ENCODE data around the gene CPT1C.

Gene CPT1C

GRCh38 chr19:49662011-49662410, 28.9 kb upstream of the CPT1C start:
- DNase-seq, result no peak

GRCh38 chr19:49663224-49663623, 27.7 kb upstream of the CPT1C start:
- DNase-seq, result no peak

- DNase-seq, result peak; percentile 96
Observed at GRCh38 chr19:49664171-49665035, 26.5 kb upstream of the CPT1C start.

- no peak for DNase-seq
Observed at GRCh38 chr19:49665036-49665350, 25.9 kb upstream of the CPT1C start.

- DNase-seq, result peak; percentile 96
Observed at GRCh38 chr19:49665351-49666119, 25.4 kb upstream of the CPT1C start, which contains the start of the genes BCL2L12 and IRF3. BCL2L12 (plus strand) TSS chr19:49665933; CDS start chr19:49666693, 760 bp downstream. IRF3 (minus strand) TSS chr19:49665857; CDS start chr19:49664838, 1,019 bp downstream.

GRCh38 chr19:49666120-49666444, 24.8 kb upstream of the CPT1C start:
- no peak for DNase-seq

DNA sequence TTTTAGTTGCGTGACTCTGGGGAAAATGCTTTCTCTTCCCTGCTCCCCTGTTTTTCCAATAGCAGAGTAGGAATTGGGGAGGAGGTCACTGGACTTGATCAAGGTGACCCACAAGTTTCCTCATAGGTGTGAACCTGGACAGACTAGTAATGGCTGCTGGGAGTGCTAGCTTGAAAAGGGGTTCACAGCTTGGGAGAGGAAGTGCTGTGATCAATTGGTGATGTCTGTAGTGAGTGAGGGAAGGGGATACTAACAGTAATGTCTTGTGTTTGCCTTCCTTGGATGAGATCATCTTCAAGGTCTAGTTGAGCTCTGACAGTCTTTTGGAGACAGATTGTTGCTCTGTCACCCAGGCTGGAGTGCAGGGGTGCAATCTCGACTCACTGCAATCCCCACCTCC, 23.4 kb upstream of the CPT1C start:
- no peak for DNase-seq

DNA sequence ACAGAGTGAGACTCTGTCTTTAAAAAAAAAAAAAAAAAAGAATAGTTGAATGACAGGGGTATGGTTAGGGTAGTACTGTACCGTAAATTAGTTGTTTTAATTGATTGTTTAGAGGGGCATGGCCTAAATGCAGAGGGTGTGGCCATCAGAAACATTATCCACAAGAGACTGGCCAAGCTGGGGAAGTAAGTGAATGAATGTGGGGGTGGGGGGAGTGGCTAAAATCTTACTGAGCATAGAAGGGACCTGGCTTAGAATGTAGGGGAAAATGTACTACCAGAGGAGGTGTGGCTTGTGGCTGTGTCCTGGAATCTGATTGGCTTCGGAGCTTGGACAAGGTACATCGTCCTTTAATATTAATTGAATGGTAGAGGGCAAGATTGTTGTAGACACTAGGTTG, 21.4 kb upstream of the CPT1C start:
- no peak for DNase-seq

DNA sequence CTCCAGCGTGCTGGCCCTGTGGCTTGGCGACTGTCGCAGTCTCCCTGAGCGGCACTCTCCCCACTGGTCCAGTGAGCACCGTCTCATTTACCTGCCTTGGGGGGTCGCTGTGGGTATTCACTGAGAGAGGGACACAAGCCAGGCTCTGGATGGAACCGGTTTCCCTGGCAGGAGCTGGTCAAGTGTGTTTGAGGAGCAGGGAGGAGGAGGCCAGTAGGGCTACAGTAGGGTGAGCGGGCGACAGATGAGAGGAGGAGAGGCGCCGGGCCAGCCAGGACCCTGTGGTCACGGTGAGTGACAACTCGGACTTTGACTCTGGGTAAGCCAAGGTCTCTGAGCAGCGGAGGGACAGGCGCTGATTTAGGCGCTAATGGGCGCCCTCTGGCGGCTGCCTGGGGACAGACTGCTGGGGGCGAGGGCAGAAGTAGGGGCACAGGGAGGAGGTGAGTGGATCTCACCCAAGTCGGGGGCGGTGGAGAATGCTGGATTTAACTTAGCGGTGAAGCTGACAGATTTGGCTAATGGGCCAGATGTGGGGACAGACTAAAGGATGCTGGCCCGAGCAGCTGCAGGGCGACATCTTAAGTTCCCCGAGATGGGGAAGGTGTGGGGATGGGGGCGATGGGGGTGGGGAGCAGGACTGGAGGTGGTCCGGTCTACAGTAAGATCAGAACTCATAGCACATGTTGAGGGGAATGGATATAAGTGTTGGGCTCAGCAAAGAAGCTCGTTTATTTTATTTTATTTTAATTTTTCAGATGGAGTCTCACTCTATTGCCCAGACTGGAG, 18.6 kb upstream of the CPT1C start:
- peak; percentile 86 for DNase-seq

- DNase-seq, result peak; percentile 88
Observed at GRCh38 chr19:49676136-49676783, 14.7 kb upstream of the CPT1C start.

DNA sequence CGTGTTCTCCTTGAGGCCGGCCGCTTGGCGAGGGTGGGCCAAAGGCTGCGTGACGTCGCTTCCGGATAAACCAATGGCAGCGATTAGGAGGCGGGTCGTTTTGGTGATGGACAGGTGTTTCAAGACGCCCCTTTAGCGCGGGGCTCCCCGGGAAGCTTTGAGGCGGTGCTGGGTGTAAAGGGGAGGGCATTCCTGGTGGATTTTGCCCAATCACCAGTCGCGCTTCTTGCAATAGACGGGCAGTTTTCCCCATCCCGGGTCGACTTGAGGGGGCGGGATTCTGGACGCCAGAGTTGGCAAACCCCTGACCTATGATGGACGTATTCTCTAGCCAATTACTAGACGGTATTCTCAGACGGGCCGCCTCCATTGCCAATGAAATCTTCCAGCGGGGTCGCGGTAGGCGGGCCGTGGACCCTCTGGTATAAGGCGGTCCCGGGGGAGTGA, 14.1 kb upstream of the CPT1C start:
- DNase-seq, result peak; percentile 100

DNA sequence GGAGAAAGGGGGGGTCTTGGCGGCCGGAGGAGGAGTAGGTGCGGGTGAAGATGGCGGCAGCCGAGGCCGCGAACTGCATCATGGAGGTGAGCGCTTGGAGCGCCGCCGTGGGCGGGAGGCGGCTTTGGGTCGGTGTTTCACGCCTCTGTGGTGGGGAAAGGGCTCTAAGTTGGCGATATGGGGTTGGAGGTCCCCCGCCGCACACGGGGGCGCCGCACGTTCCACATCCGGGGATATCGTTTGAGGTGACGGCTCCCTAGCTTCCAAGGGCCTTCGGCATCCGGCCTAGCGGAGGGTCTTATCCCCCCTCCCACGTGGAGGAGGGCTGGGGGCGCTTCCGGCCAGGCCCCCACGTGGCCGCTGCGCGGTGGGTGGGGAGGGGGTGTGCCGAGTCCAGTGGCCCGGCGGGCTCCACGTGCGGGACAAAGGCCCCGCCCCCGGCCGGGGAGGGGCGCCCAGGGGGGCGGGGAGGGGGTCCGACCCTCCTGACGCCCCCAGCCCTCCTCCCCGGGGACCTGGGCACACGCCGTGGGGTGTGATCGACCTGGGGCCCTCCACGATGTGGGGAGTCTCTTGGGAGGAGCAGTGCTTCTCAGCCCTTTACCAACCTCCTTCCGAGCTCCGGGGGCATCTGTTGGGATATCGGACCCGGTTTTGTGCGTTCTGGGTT, 13.6 kb upstream of the CPT1C start, which contains the start of gene PRMT1:
Gene PRMT1 (plus strand): TSS at position 41 of the 670 bp plus-strand sequence. CDS start 10 bp downstream, at position 51.
- no peak for DNase-seq

GRCh38 chr19:49677901-49678674, 12.8 kb upstream of the CPT1C start:
- peak; percentile 54 for DNase-seq

DNA sequence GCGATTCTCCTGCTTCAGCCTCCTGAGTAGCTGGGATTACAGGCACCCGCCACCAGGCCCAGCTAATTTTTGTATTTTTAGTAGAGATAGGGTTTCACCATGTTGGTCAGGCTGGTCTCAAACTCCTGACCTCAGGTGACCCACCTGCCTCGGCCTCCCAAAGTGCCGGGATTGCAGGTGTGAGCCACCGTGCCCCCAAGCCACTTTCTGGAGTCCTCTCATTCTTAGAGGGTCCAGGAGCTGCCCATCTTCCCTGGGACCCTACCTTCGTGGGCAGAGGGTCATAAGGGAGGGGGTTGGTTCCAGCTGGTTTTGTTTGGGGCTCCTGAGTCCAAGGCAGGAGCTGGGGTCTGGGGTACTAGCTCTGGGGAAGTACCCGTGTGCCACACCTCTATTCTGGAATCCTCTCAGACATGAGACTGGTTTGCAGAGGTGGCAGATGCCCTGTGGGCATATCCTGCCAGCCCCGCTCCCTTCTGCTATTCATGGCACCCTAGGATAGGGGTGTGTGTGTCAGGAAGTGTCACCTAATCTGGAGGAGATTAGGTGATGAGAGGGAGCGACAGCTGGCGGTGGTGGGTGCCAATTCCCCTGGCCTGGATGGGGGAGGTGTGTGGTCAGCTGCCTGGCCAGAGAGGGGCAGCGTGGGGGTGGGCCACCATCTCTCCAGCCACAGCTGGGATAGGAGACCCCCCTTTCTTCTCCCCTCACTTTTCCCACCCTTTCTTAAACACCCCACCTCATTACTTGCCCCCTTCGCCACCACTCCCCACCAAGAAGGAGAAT, 11.7 kb upstream of the CPT1C start:
- DNase-seq, result no peak

- DNase-seq, result no peak
Observed at GRCh38 chr19:49679771-49680413, 11.0 kb upstream of the CPT1C start.

- peak; percentile 62 for DNase-seq
Observed at GRCh38 chr19:49680421-49681351, 10.2 kb upstream of the CPT1C start.

- DNase-seq, result no peak
Observed at GRCh38 chr19:49681830-49682229, 9.1 kb upstream of the CPT1C start.

DNA sequence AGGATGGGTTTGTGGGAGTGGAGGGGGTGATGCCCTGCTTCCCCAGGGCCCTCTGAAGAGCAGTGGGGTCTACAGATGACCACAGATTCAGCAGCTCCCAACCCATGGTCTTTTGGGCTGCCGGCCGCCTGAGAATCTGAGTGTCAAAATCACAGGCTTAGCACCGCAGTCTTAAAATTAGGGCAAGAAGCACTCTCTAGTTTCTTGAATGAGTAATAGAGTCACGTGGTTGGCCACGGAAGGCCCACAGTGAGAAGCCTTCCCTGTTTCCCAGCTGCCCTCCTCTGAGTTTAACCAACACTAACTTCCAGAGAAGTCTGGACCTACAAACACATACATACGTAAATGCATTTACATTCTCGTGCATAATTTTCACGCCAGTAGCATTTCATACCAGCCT, 8.6 kb upstream of the CPT1C start:
- no peak for DNase-seq

DNA sequence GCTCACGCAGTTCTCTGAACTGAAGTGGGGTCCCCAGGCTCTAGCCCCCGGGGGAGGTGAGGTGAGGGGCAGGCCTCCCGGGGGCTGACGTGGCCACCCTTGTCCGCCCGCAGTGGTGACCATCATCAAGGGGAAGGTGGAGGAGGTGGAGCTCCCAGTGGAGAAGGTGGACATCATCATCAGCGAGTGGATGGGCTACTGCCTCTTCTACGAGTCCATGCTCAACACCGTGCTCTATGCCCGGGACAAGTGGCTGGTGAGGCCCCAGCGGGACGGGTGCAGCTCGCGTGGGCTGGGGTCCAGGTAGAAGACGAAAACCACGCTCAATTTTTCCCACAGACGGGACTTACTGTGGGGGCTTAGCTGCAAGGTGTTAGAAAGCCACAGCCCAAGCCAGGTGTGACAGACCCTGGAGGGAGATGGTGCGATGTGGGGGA, 7.1 kb upstream of the CPT1C start:
- DNase-seq, result no peak
